NCI-H748 treated with DMSO at 0.1 percent for 48 hours (cell line): ENCODE measurements around the gene APOBEC3G.

Experiments
- DNase-seq: peaks from one replicate; lab custom pipeline; 2025; lab: John Stamatoyannopoulos, UW

The APOBEC3G gene

GRCh38 chr22:39092111-39092862 lies 15.2 kb downstream of the APOBEC3G start:
- DNase-seq = no peak

- no peak for DNase-seq
Observed at GRCh38 chr22:39094717-39095389, 17.8 kb downstream of the APOBEC3G start.

- no peak for DNase-seq
Observed at GRCh38 chr22:39095971-39096370, 18.9 kb downstream of the APOBEC3G start.

DNA sequence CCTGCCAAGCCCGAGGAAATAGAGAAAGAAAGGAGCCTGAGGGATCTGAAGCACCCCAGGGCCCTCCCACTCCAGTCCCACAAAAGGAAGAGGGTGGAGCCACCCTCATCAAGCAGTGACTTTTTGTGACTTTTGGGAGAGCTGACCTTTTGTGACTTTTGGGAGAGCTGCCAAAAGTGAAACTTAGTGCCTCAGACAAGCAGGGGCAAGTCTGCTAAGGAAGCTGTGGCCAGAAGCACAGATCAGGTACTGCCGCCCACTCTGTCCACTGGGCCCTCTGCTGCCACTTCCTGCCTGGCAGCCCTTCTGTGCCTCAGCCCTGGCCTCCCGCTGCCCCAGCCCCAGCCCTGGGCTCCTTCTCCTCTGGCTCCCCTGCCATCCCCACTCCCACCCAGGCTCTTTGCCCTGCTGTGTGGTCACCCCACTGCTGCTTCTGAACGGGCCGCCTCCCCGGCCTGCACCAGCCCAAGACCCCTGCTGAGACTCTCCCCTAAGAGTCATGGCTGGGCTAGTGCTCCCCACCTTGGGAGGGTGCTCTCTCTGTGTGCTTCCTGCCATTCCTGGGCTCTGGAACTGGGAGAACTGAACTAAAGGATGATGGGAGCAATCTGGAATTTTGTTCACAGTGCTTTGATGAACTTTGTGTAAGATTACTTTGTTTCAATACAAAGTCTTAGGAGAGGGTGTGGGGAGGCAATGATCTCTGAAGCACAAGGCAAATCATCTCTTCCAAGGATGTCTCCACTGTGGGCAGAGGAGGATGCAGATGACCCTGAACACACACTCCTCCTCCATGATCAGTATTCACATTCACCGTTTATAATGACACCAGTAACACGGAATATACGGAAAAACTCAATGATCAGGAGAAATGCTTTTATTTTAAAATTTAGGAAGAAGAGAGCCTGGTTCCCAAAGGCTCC lies 20.3 kb downstream of the APOBEC3G start, which contains the start of gene APOBEC3H:
TSS of gene APOBEC3H (plus strand) at position 147 of the 923 bp plus-strand sequence. CDS start 3,035 bp downstream, outside the sequence.
- no peak for DNase-seq

DNA sequence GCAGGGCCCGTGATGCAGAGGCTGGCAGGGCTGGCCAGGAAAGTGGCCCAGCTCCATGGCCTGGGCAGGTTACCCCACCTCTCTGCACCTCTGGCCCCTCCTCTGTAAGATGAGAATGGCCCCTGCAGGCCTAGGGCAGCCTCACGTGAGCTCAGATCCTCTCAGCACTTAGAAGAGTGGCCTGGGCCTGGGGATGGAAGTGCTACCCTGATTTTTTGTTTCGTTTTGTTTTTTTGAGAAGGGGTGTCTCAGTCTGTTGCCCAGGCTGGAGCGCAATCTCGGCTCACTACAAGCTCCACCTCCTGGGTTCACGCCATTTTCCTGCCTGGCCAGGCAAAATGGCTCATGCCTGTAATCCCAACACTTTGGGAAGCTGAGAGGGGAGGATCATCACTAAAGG lies 21.0 kb downstream of the APOBEC3G start:
- DNase-seq = no peak

- no peak for DNase-seq
Observed at GRCh38 chr22:39098576-39098975, 21.5 kb downstream of the APOBEC3G start.

- no peak for DNase-seq
Observed at GRCh38 chr22:39101226-39101625, 24.2 kb downstream of the APOBEC3G start.

- no peak for DNase-seq
Observed at GRCh38 chr22:39103431-39103830, 26.4 kb downstream of the APOBEC3G start.

GRCh38 chr22:39106326-39106725 lies 29.3 kb downstream of the APOBEC3G start:
- DNase-seq = no peak

GRCh38 chr22:39108487-39108886 lies 31.4 kb downstream of the APOBEC3G start:
- no peak for DNase-seq

GRCh38 chr22:39109361-39109760 lies 32.3 kb downstream of the APOBEC3G start:
- DNase-seq = no peak

GRCh38 chr22:39110631-39111561 lies 33.8 kb downstream of the APOBEC3G start:
- no peak for DNase-seq

DNA sequence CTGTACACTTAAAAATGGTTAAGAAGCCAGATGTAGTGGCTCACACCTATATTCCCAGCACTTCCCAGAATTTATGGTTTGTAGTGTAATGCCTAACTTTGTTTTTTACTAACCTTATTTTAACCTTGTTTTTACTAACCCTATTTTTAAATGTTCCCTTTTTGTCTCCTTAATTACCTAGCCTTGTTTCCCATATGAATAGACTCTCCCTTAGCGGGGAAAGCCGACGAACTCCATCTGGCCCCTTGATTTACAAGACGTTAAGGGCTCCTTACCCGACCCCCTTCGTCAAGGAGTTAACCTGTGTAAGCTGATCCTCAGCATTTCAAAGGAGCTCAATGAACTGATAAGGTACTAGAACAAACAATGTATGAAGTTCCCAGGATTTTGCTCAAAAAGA lies 37.0 kb downstream of the APOBEC3G start:
- DNase-seq = no peak

- no peak for DNase-seq
Observed at GRCh38 chr22:39115570-39115969, 38.5 kb downstream of the APOBEC3G start.

GRCh38 chr22:39115977-39116621 lies 39.0 kb downstream of the APOBEC3G start:
- DNase-seq = no peak

DNA sequence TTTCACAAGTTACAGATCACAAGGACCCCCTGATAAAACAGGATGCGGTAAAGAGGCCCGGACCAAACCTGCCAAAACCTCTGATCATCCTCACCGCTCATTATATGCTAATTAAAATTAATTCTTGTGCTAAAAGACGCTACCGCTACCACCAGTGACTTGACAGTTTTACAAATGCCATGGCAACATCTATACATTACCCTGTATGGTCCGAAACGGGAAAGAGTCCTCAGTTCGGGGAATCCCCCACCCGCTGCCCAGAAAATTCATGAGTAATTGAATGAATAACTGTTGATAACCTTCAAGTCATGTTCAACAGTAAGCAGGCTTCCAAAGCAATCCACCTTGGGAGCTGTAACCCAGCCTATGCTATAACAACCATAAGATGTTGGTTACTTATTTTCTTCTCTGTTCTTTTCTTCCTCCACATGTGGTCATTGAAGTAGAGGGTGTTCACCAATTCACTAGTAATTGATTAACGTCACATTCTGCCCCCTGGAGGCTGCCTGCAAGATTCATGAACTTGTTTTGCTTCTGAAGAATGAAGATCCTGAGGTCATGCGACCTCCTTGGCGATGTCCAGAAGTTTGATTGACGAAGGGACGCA lies 40.6 kb downstream of the APOBEC3G start:
- DNase-seq = no peak

DNA sequence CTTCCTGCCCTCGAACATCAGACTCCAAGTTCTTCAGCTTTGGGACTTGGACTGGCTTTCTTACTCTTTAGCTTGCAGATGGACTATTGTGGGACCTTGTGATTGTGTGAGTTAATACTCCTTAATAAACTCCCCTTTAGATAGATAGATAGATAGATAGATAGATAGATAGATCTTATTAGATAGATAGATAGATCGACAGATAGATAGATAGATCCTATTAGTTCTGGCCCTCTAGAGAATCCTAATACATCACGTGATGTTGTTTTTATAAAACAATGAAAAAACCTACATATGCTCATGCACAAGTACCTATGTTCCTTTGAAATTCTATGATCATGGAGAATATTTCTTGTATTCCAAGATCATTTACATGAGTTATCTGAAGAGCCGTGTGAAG lies 43.9 kb downstream of the APOBEC3G start:
- DNase-seq = no peak

GRCh38 chr22:39122772-39123470 lies 45.8 kb downstream of the APOBEC3G start:
- no peak for DNase-seq

GRCh38 chr22:39123751-39124581 lies 46.9 kb downstream of the APOBEC3G start:
- DNase-seq = no peak
